HEK293T (cell line): Measurements from ENCODE around the gene DENND11.
A peak's percentile ranks its signal among the peaks of the same experiment; 100 is the strongest.

Experiments used
- CTCF ChIA-PET: fragments of 350-600 bp; formaldehyde crosslinking; extraction: SDS; loops from one replicate; lab custom pipeline; 2021; ENCODE audit warnings: antibody characterized with exemption, inconsistent platforms; lab: Yijun Ruan, JAX
- POLR2A ChIA-PET: fragments of 350-600 bp; formaldehyde crosslinking; extraction: SDS; loops from one replicate; lab custom pipeline; 2020; ENCODE audit warnings: antibody characterized with exemption, inconsistent platforms; lab: Yijun Ruan, JAX
- DNase-seq: peaks from one replicate; pipeline ENCODE4 v3.0.0; 2012; ENCODE audit warnings: mixed read lengths; ENCODE audit errors: extremely low spot score
- ARNT ChIP-seq: fragments of 450-650 bp; IDR thresholded peaks from 2 replicates; pipeline ENCODE4 v1.6.1; 2017; ENCODE audit warnings: mild to moderate bottlenecking
- BHLHE40 ChIP-seq: fragments of 450-650 bp; IDR thresholded peaks from 2 replicates; pipeline ENCODE4 v1.6.1; 2016; ENCODE audit warnings: mild to moderate bottlenecking, moderate library complexity, borderline replicate concordance
- CTBP1 ChIP-seq: fragments of 450-650 bp; IDR thresholded peaks from 2 replicates; pipeline ENCODE4 v1.6.1; 2016; ENCODE audit warnings: borderline replicate concordance
- ELF4 ChIP-seq: fragments of 450-650 bp; IDR thresholded peaks from 2 replicates; pipeline ENCODE4 v1.6.1; 2017; ENCODE audit warnings: antibody characterized with exemption
- FOXA1 ChIP-seq: fragments of 450-650 bp; IDR thresholded peaks from 2 replicates; pipeline ENCODE4 v1.6.1; 2016; ENCODE audit warnings: mild to moderate bottlenecking
- FOXK2 ChIP-seq: fragments of 450-650 bp; IDR thresholded peaks from 2 replicates; pipeline ENCODE4 v1.6.1; 2016; ENCODE audit warnings: mild to moderate bottlenecking
- FOXM1 ChIP-seq: fragments of 450-650 bp; IDR thresholded peaks from 2 replicates; pipeline ENCODE4 v1.6.1; 2017; ENCODE audit warnings: mild to moderate bottlenecking, borderline replicate concordance
- HDGF ChIP-seq: fragments of 450-650 bp; IDR thresholded peaks from 2 replicates; pipeline ENCODE4 v1.6.1; 2017; ENCODE audit warnings: antibody characterized with exemption, borderline replicate concordance
- L3MBTL2 ChIP-seq: fragments of 450-650 bp; conservative IDR thresholded peaks from 2 replicates; pipeline ENCODE4 v1.6.1; 2016; ENCODE audit warnings: mild to moderate bottlenecking
- LEF1 ChIP-seq: fragments of 450-650 bp; IDR thresholded peaks from 2 replicates; pipeline ENCODE4 v1.6.1; 2017; ENCODE audit warnings: mild to moderate bottlenecking, borderline replicate concordance
- NFRKB ChIP-seq: fragments of 450-650 bp; IDR thresholded peaks from 2 replicates; pipeline ENCODE4 v1.6.1; 2016; ENCODE audit warnings: mild to moderate bottlenecking, moderate library complexity
- SP1 ChIP-seq: fragments of 450-650 bp; IDR thresholded peaks from 2 replicates; pipeline ENCODE4 v1.6.1; 2017
- SUZ12 ChIP-seq: fragments of 450-650 bp; IDR thresholded peaks from 2 replicates; pipeline ENCODE4 v1.6.1; 2016; ENCODE audit warnings: mild to moderate bottlenecking
- TARDBP ChIP-seq: fragments of 450-650 bp; IDR thresholded peaks from 2 replicates; pipeline ENCODE4 v1.6.1; 2016
- ZNF384 ChIP-seq: fragments of 450-650 bp; IDR thresholded peaks from 2 replicates; pipeline ENCODE4 v1.6.1; 2016
- TF ChIP-seq, protein P1 (sequence below): fragments of 450-650 bp; IDR thresholded peaks from 2 replicates; pipeline ENCODE4 v1.6.1; 2016

Gene DENND11

DNA sequence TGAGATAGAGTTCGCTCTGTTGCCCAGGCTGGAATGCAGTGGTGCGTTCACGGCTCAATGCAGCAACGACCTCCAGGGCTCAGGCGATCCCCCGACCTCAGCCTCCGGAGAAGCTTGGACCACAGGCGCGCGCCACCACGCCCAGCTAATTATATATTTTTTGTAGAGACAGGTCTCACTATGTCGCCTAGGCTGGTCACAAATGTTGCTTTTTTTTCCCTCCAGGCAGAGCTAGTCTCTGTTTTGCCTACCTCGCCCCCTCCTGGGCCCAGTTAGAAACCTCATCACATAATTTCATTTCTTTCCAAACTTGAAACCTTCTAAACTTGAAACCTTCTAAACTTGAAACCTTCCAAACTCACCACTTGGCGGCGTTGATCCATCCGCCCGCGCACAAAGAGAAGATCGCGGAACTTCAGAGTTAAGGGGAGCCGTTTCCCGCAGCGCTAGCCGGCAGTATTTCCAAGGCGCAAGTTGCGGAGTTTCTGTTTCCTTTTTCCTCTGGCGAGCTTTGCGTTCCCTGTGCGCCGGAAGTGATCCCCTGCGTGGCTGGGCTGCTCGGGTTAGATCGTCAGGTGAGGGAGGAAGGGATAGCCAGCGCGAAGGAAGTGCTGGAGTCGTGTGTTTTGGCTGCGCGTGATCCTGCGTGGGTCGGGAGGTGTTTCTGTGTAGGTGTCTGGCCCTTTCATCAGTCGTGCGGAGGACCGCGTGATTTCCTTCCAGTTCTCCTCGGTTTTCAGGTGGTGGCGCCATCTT lies 36.0 kb upstream of the DENND11 start, which contains the start of gene SSBP1:
Gene SSBP1 (plus strand): TSS at position 523 of the 756 bp plus-strand sequence. CDS start 809 bp downstream, outside the sequence.
- ChIA-PET CTCF (interaction anchor here (0.6 to 2.9 kb wide), 22 partner anchors 9 to 1236 kb away, joined by 3 to 18 read pairs (median 4); partner anchors contain the start of gene DENND11), POLR2A (interaction anchor here (0.5 to 2.2 kb wide), 34 partner anchors 9 to 723 kb away, joined by 3 to 26 read pairs (median 4); partner anchors contain the start of genes AGK, DENND11, MRPS33 and TAS2R3)
- DNase-seq = peak; percentile 94
- TF ChIP-seq SP1 (no peak), FOXK2 (peak; percentile 96), NFRKB (peak; percentile 85), ARNT (peak; percentile 88), L3MBTL2 (peak; percentile 76), CTBP1 (peak; percentile 99), FOXM1 (peak; percentile 85), ZNF384 (peak; percentile 88), ELF4 (peak; percentile 90), TARDBP (no peak), BHLHE40 (no peak)
- TF ChIP-seq, protein P1, sequence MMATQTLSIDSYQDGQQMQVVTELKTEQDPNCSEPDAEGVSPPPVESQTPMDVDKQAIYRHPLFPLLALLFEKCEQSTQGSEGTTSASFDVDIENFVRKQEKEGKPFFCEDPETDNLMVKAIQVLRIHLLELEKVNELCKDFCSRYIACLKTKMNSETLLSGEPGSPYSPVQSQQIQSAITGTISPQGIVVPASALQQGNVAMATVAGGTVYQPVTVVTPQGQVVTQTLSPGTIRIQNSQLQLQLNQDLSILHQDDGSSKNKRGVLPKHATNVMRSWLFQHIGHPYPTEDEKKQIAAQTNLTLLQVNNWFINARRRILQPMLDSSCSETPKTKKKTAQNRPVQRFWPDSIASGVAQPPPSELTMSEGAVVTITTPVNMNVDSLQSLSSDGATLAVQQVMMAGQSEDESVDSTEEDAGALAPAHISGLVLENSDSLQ = peak; percentile 27; the same call in 1 of the 2 replicates

DNA sequence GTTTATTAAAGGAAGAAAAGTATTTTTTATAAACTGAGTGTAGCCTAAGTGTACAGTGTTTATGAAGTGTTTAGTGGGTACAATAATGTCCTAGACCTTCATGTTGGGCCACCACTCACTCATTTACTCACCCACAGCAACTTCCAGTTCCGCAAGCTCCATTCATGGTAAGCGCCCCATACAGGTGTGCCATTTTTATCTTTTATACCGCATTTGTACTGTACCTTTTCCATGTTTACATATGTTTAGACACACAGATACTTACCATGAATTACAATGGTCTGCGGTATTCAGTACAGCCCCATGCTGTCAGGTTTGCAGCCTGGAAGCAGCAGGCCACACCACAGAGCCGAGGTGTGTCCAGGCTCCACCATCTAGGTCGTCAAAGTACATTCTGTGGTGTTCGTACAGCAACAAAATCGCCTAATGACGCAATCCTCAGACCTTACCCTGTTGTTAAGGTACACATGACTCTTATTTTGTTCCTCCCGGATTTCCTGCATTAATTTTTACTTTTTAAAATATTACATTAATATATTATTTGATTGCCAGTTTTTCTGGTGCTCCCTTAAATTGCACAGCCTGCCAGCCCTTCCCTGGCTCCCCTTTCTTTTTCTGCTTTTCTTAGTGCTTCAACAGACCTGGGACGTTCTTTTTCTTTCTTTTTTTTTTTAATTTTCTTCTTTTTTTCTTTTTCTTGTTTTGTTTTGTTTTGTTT lies 35.3 kb upstream of the DENND11 start:
- peak; percentile 23 for TF ChIP-seq L3MBTL2
- TF ChIP-seq, protein P1 = no peak
- ChIA-PET POLR2A (interaction anchor here (0.5 to 2.2 kb wide), 21 partner anchors 14 to 723 kb away, joined by 3 to 26 read pairs (median 6); partner anchors contain the start of genes DENND11, MRPS33 and WEE2), CTCF (interaction anchor here (0.6 to 2.9 kb wide), 20 partner anchors 8 to 1235 kb away, joined by 3 to 18 read pairs (median 4); partner anchors contain the start of gene DENND11)
- peak; percentile 31 for DNase-seq

DNA sequence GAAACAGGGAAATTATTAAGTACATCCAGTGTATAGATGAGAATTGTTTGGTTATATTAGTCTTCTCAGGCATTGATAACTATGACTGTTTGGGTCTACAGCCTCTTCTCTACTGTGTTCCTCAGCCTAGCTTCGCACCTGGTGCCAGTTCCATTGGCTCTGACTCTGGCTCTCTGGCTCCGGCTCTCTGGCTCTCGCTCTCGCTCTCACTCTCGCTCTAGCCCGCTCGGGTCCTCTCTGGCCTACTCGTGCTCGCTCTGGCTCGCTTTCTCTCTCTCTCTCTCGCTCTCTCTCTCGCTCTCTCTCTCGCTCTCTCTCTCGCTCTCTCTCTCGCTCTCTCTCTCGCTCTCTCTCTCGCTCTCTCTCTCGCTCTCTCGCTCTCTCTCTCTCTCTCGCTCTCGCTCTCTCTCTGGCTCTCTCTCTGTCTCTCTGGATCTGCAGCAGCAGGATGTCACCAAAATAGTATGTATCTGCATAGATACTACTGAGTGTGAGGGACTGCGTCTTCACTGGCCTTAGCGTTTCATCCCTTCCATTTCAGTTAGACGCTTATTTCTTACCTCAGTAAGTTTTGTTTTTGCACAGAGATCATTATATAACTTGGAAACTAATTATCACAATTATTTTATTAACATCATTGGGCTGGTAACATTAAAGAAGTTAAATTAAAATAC lies 29.6 kb upstream of the DENND11 start:
- TF ChIP-seq SP1 = no peak
- ChIA-PET POLR2A (no interaction called here), CTCF (no interaction called here)
- no peak for DNase-seq

DNA sequence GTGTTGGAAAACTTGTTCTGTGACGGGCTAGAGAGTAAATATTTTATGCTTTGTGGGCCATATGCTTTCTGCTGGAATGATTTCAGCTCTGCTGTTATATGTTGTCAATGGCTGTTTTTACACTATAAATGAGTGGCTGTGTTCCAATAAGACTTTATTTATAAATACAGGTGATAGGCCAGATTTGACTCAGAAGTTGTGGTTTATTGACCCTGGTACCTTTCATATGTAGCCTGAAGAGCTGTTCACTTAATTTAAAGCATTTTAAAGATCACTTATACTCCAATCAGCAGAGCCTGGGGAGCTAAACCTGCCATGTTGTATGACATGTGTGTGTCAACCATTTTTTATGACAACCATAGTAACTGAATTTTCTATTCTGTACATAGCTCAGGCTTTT lies 27.1 kb upstream of the DENND11 start:
- ChIA-PET CTCF (interaction anchor here (1.4 kb wide), 1 partner anchor 9 kb away, joined by 7 read pairs; the partner anchor contains the start of gene SSBP1), POLR2A (interaction anchor here (2.1 kb wide), 1 partner anchor 9 kb away, joined by 12 read pairs; the partner anchor contains the start of gene SSBP1)
- DNase-seq = no peak
- TF ChIP-seq, protein P1 = no peak
- no peak for TF ChIP-seq L3MBTL2

DNA sequence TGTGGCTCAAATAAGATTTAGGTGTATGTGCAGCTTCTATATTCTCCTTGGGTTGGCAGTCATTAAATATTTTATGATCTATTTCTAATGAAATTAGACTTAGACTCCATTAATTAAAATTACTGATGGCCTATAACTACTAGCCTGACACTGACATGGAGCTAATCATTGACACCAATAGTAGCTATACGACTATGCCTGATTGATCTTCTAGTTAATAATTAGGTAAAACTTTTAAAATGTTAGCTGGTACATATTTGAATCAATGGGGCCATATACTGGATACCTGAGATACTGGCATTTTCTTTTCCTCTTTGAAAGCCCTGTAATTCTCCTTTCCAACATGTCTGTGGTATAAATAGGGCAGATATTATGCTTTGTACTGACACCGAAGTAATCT lies 20.6 kb upstream of the DENND11 start:
- TF ChIP-seq BHLHE40 (no peak), NFRKB (no peak), FOXK2 (no peak), LEF1 (no peak), HDGF (no peak), FOXM1 (no peak), SUZ12 (no peak), CTBP1 (no peak), SP1 (no peak), FOXA1 (no peak), TARDBP (no peak), ZNF384 (no peak), L3MBTL2 (no peak), ARNT (no peak), ELF4 (no peak)
- TF ChIP-seq, protein P1 = no peak
- DNase-seq = no peak
- ChIA-PET CTCF (interaction anchor here (1.7 kb wide), 1 partner anchor 15 kb away, joined by 9 read pairs; the partner anchor contains the start of gene SSBP1), POLR2A (interaction anchor here (1.0 to 1.1 kb wide), 2 partner anchors 15 to 20 kb away, joined by 3 to 4 read pairs; partner anchors contain the start of genes DENND11 and SSBP1)
